HG03045 (cell line): ENCODE measurements around the gene CRHBP.
"Not testable (repeated sequence)": the region's sequence is repeated elsewhere in the genome, so short reads cannot be mapped to it uniquely, and the experiment has no call there.

Source experiments
- ATAC-seq: cut with Tn5 transposase; IDR thresholded peaks from one replicate; pipeline ENCODE4 v1.9.1; 2021; ENCODE audit warnings: mild to moderate bottlenecking, moderate library complexity; ENCODE audit not compliant: unreplicated experiment

Gene CRHBP

GRCh38 chr5:76952795-76953536, at the start of gene CRHBP:
Gene CRHBP (plus strand): TSS chr5:76953045. CDS start chr5:76953135, 90 bp downstream.
- ATAC-seq: no peak

DNA sequence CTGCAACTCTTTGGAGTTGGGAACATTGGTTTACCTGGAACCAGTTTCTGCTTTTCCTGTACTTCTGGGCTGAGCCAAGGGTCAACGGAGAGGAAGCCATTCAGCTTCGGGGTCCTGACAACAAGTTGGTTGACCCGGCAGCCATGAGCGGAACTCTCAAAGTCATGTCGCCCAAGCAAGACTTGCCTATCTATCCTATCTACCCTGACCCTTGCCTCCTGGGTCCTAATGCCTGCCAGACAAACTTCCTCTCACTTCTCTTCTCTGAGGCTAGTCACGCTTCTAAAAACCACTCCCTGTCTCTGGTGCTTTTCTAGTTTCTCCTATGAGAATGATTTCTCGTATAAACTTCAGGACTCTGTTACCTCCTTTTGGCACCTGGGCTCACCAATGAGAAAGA, 44.7 kb upstream of the CRHBP start:
- no peak for ATAC-seq

- not testable (repeated sequence) for ATAC-seq
These were observed 42.4 kb upstream of the CRHBP start for GRCh38 chr5:76910344-76910933.

GRCh38 chr5:76914671-76915070, 38.2 kb upstream of the CRHBP start:
- not testable (repeated sequence) for ATAC-seq

DNA sequence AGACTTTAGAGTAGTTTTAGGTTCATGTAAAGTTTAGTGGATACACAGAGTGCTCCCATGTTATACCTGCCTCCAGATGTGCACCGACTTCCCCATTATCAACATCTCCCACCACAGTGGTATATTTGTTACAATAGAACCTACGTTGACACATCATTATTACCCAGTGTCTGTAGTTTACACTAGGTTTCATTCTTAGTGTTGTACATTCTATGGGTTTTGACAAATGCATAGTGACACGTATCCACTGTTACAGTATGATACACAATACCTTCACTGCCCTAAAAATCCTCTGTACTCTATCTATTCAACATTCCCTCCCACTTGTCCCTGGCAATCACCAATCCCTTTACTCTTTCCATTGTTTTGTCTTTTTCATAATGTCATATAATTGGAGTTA, 34.3 kb upstream of the CRHBP start:
- no peak for ATAC-seq

DNA sequence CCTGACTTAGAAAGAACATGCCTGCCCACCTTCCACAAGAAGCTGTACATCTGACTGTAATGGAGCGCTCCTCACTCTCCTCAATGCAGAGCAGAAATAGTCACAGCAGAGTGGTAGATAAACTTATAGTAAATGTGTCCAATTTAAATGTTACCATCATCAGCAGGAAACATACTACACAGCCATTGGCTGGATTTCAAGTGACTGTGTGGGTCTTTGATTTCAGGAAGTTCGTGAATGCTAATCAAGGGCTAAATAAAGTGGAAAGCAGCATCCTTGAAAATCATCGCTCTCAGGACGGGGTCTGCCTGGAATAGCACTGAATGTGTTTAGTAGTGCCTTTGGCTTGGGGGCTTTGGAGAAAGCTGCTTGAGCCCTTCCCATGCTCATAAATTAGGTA, 32.4 kb upstream of the CRHBP start:
- no peak for ATAC-seq

GRCh38 chr5:76926329-76927105, 26.3 kb upstream of the CRHBP start:
- ATAC-seq: no peak

DNA sequence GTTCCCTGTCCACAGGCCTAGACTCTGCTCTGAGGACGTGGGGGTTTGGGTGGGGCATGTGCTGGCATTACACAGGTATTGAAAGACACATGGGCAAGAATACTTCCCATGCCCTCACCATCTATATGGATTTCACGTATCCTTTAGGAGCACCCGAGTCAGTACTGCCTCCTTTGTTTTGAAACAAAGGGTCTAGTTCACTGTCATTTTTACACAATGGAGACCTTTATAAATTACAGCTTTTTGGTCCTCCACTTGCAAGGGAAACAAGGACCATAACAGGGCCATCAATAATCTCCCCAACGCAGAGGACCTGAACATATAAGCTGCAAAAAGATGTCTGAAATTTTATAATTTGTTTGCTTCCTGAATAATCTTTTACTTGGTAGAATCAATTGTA, 24.9 kb upstream of the CRHBP start:
- no peak for ATAC-seq

- no peak for ATAC-seq
These were observed 22.8 kb upstream of the CRHBP start for GRCh38 chr5:76930083-76930482.

GRCh38 chr5:76938177-76938576, 14.7 kb upstream of the CRHBP start:
- no peak for ATAC-seq

- ATAC-seq: no peak
These were observed 11.8 kb upstream of the CRHBP start for GRCh38 chr5:76941000-76941399.

GRCh38 chr5:76941442-76941841, 11.4 kb upstream of the CRHBP start:
- ATAC-seq: no peak

- no peak for ATAC-seq
These were observed 10.3 kb upstream of the CRHBP start for GRCh38 chr5:76942581-76942980.

DNA sequence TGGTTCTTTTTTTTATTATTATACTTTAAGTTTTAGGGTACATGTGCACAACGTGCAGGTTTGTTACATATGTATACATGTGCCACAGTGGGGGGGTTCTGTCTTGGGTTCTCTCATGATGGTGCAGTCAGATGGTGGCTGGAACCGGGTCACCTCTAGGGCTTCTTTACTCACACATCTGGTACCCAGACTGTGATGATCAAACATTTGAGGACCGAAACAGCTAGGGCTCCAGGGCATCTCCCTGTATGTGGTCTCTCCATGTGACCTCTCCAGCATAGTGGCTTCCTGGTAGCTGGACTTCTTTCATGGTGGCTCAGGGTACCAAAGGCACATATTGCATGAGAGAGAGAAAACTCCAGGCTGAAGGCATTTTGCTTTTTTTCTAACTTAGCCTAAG, 9.8 kb upstream of the CRHBP start:
- no peak for ATAC-seq

DNA sequence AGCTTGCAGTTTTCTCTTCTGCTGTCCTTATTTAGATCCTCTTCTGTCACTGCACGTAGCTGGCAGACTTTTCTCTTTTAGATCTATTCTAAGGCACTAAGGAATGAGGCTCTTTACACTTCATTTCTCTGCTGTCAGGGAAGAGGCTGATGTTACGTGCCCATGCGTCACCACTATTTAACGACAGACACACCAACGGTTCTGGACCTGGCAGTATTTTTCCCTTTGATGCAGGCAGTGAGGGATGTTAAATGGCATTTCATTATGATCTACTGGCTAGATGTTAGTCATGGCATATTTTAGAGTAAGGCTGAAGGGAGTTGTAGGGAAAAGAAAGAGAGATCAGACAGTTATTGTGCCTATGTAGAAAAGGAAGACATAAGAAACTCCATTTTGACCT, 8.2 kb upstream of the CRHBP start:
- ATAC-seq: no peak

DNA sequence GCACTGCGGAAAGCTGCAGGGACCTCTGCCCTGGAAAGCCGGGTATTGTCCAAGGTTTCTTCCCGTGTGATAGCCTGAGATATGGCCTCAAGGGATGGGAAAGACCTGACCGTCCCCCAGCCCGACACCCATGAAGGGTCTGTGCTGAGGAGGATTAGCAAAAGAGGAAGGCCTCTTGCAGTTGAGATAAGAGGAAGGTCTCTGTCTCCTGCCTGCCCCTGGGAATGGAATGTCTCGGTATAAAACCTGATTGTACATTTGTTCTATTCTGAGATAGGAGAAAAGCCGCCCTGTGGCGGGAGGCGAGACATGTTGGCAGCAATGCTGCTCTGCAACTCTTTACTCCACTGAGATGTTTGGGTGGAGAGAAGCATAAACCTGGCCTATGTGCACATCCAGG, 7.6 kb upstream of the CRHBP start:
- not testable (repeated sequence) for ATAC-seq

- ATAC-seq: no peak
These were observed 6.8 kb upstream of the CRHBP start for GRCh38 chr5:76946090-76946489.

DNA sequence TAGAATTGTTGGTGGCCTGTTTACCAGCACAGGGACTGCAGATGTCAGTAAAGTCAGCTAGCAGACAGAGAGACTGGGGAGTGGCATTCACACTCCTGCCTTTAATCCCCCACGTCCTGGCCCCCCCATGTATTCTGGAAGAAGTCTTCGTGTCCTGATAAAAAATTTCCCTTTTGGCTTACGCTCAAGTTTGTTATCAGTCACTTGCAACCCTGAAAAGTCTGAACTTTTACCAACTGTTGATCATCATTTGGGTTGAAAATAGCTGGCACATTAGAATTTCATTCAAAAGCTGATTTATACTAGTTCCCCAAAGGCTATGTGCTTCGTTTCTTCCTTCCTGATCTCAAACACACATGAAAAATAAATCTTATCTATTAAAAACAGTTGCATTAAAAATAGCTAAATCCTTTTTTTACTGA, 5.8 kb upstream of the CRHBP start:
- no peak for ATAC-seq

DNA sequence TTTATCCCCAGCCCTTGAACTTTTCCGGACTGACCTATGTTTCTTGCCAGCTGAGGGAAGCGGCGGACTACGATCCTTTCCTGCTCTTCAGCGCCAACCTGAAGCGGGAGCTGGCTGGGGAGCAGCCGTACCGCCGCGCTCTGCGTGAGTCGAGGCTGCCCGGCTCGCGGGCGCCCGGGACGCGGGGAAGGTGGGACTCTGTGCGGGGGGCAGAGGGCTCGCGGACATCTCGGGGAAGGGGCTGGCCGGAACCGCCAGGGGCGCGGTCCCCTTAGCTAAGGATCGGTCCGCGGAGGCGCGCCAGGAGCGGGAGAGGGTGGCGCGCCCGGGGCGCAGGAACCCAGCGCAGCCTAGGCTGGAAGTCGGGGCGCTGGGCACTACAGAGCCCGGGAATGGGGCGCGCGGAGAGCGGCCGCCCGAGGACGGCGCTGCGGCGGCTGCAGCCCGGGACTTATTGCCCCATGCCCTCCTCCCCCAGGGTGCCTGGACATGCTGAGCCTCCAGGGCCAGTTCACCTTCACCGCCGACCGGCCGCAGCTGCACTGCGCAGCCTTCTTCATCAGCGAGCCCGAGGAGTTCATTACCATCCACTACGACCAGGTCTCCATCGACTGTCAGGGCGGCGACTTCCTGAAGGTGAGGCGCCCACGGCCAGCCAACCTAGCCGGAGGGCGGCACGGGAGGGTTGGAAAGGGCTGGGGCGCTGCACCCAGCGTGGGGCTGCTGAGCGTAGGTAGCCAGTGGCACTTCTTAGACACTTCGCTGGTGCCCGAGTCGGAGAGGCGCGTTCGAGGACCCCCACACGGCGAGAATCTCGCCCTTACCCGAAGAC, 922 bp downstream of the CRHBP start:
- no peak for ATAC-seq

DNA sequence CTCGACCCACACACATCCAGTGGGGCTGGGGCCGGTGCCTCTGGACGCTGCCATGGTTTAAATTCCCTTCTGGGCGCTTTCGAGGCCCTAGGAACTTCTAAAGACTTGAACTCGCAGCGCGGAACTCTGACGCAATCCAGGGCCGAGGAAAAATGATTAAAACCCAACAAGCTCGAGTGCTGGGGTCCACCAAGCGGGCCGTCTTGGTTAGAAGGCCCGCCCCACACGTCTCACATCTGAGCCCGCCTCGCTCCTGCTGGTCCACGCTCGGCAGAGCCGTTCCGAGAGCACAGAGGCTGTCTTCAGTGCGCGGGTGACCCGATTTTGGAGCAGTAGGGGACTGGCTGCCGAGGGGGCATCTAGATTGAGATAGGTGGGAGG, 1.5 kb downstream of the CRHBP start:
- ATAC-seq: no peak

DNA sequence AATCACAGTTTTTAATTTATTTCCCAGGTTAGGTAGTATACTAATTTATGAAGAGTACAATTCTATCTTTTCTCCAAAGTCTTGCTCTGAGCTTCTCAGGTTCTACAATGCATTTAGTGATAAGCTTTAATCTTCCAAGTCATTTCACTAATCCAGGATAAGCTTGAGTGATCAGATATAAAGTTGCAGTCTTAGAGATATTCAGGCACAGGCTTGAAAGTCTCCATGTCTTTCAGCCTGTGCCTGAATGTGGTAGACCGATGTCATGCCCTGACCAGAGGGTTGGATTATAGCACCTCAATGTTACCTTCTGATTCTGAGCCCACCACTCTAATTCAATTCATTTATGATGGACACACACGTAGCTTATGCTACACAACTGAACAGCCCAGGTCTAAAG, 3.2 kb downstream of the CRHBP start:
- ATAC-seq: no peak
